Superior temporal gyrus (tissue), 1 donor: Measurements from ENCODE around the gene TNS3.

ENCODE experiments used
- DNase-seq: peaks from one replicate; pipeline ENCODE4 v3.0.0-alpha.2; 2016; ENCODE audit errors: extremely low spot score

Gene TNS3

GRCh38 chr7:47226696-47227095 is 355.2 kb downstream of the TNS3 start:
- DNase-seq: no peak

DNA sequence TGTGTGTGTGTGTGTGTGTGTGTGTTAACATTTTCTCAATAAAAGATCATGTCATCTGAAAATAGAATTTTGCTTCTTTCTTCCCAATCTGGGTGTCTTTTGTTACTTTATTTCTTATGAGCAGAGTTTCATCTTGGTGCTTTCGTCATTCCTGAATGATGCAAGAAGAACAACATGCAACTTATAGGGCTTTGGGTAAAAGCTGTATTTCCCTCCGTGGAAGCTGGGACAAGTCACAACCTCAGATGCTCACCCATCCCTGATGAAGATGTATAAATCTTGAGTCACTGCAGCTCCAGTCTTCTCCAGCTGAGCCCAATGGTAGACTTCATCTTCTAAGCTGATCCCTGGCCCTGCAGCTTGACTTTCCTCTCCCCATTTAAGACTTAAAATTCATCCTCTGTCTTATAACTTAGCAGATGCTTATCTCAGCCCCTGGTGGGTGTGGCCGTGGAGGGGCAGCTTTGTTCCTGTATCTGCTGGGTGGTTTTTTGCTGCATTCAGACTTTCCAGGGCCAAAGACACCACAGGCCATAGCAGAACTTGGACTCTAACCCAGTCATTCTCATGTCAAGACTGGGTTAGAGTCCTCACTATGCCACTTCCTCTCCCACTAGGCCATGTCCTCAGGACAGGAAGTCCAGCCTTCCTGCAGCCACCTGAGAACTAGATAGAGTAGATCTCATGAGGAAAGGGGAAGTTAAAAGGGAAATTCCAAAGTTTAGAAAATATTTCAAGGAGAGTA is 356.4 kb downstream of the TNS3 start:
- no peak for DNase-seq
